GM19023 (cell line): ENCODE results near the gene PAGE2.
"Not testable (repeated sequence)": the region's sequence is repeated elsewhere in the genome, so short reads cannot be mapped to it uniquely, and the experiment has no call there.

Source experiments
- ATAC-seq: cut with Tn5 transposase; IDR thresholded peaks from one replicate; pipeline ENCODE4 v1.9.1; 2021; ENCODE audit warnings: mild to moderate bottlenecking, moderate library complexity; ENCODE audit not compliant: unreplicated experiment

PAGE2 gene

GRCh38 chrX:55088795-55089489, at the start of gene PAGE2:
Gene PAGE2 (plus strand): TSS chrX:55089018. CDS start chrX:55090021, 1,003 bp downstream.
- ATAC-seq: no peak

- ATAC-seq: no peak
These were observed 49.3 kb upstream of the PAGE2 start for GRCh38 chrX:55039471-55039870.

- ATAC-seq: no peak
These were observed 47.3 kb upstream of the PAGE2 start for GRCh38 chrX:55041514-55041913.

- ATAC-seq: not testable (repeated sequence)
These were observed 38.2 kb upstream of the PAGE2 start for GRCh38 chrX:55050599-55050998.

- no peak for ATAC-seq
These were observed 31.8 kb upstream of the PAGE2 start for GRCh38 chrX:55056820-55057674.

GRCh38 chrX:55057675-55058249, 31.1 kb upstream of the PAGE2 start:
- no peak for ATAC-seq

GRCh38 chrX:55067180-55067579, 21.6 kb upstream of the PAGE2 start:
- ATAC-seq: not testable (repeated sequence)

GRCh38 chrX:55072286-55072685, 16.5 kb upstream of the PAGE2 start:
- ATAC-seq: no peak

GRCh38 chrX:55074851-55075467, 13.9 kb upstream of the PAGE2 start, which contains the start of gene PAGE2B:
Gene PAGE2B (plus strand): TSS chrX:55075030. CDS start chrX:55076042, 1,012 bp downstream.
- ATAC-seq: no peak

GRCh38 chrX:55098691-55099090, 9.9 kb downstream of the PAGE2 start:
- no peak for ATAC-seq

GRCh38 chrX:55099162-55099561, 10.3 kb downstream of the PAGE2 start:
- no peak for ATAC-seq

- no peak for ATAC-seq
These were observed 13.9 kb downstream of the PAGE2 start for GRCh38 chrX:55102754-55103153.

- no peak for ATAC-seq
These were observed 18.4 kb downstream of the PAGE2 start for GRCh38 chrX:55107262-55107661.

- ATAC-seq: no peak
These were observed 19.1 kb downstream of the PAGE2 start for GRCh38 chrX:55107911-55108310.

- no peak for ATAC-seq
These were observed 20.5 kb downstream of the PAGE2 start for GRCh38 chrX:55109306-55109705.

GRCh38 chrX:55111578-55112254, 22.9 kb downstream of the PAGE2 start:
- no peak for ATAC-seq

GRCh38 chrX:55116589-55116988, 27.8 kb downstream of the PAGE2 start:
- ATAC-seq: not testable (repeated sequence)

GRCh38 chrX:55118574-55118973, 29.8 kb downstream of the PAGE2 start:
- no peak for ATAC-seq

- no peak for ATAC-seq
These were observed 30.5 kb downstream of the PAGE2 start for GRCh38 chrX:55119271-55119670.

- ATAC-seq: no peak
These were observed 30.9 kb downstream of the PAGE2 start for GRCh38 chrX:55119712-55120111.
